Panc1 (cell line): Measurements from ENCODE around the gene CAPN7.

Experiments used
- CTCF ChIP-seq: fragments of 450-650 bp; IDR thresholded peaks from 2 replicates; pipeline ENCODE4 v1.5.1; 2017; ENCODE audit warnings: mild to moderate bottlenecking
- TCF7L2 ChIP-seq: IDR thresholded peaks from 2 replicates; pipeline ENCODE4 v1.6.1; 2011; ENCODE audit warnings: mild to moderate bottlenecking, low read depth, low read length, inconsistent platforms

DNA sequence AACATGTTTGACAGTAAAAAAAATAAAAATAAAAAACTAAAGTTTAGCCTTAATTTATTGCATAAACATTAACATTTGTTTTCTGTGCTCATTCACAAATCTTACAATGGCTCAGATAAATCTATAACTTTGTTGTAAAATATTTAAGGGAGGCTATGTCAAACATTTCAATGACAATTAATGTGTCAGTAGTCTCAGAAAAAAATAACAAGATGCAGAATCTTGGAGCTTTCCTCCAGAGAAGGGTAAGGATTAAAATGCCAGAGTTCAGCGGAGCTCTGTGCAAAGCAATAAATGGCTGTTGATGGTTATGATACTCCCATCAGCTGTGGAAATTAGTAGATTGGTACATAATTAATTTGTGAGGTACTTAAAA is 20.0 kb upstream of the CAPN7 start:
- TF ChIP-seq CTCF (no peak), TCF7L2 (no peak)
